Fibroblast of lung (primary cell): ENCODE results near the gene TMEM232.

Experiments used
- EZH2 ChIP-seq: IDR thresholded peaks from 2 replicates; pipeline ENCODE4 v1.5.1; 2012; ENCODE audit warnings: low read length, control low read depth, mild to moderate bottlenecking; ENCODE audit errors: missing control alignments
- TF ChIP-seq, protein P1 (sequence below), 2 donors: IDR thresholded peaks in 1 of 2; conservative IDR thresholded peaks in 1 of 2; 1 replicate in 1 of 2; 2 replicates in 1 of 2; pipeline ENCODE4 v1.5.1; 2011 to 2012; ENCODE audit warnings: low read length in 2 of 2, control low read depth in 1 of 2, inconsistent platforms in 1 of 2, low read depth in 1 of 2, mild to moderate bottlenecking in 1 of 2

DNA sequence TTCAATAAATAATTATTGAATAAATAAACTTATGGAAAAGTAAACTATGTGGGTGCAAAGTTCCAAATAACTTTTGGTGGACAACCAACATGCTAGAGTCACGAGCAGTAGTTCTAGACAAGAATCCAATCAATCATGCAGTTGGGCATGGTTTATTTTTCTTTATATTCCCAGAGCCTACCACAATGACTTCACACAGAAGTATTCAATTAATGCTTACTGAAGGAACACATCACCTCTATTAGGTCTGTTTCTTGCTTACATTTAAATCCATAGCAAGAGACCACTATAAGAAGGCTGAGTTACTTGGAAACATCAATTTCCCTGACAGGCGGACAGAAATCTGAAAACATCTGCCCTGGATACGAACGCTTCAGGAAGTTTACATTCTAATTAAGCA lies 214.2 kb downstream of the TMEM232 start:
- TF ChIP-seq, protein P1, sequence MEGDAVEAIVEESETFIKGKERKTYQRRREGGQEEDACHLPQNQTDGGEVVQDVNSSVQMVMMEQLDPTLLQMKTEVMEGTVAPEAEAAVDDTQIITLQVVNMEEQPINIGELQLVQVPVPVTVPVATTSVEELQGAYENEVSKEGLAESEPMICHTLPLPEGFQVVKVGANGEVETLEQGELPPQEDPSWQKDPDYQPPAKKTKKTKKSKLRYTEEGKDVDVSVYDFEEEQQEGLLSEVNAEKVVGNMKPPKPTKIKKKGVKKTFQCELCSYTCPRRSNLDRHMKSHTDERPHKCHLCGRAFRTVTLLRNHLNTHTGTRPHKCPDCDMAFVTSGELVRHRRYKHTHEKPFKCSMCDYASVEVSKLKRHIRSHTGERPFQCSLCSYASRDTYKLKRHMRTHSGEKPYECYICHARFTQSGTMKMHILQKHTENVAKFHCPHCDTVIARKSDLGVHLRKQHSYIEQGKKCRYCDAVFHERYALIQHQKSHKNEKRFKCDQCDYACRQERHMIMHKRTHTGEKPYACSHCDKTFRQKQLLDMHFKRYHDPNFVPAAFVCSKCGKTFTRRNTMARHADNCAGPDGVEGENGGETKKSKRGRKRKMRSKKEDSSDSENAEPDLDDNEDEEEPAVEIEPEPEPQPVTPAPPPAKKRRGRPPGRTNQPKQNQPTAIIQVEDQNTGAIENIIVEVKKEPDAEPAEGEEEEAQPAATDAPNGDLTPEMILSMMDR (conservative IDR thresholded peaks at IDR 0.05 in 1 of 2, IDR thresholded peaks at IDR 0.05 in 1 of 2; ENCODE audit: low read depth in 1 of 2, low read length in 2 of 2) = no peak
- no peak for TF ChIP-seq EZH2
